Fibroblast of mammary gland (primary cell): ENCODE data around the gene MYF6.
"Not testable (repeated sequence)": the region's sequence is repeated elsewhere in the genome, so short reads cannot be mapped to it uniquely, and the experiment has no call there.

Experiments used
- DNase-seq: peaks from one replicate; pipeline ENCODE4 v3.0.0-alpha.2; 2010; ENCODE audit warnings: low read depth
- H3K4me3 ChIP-seq: 2 replicates; pipeline ENCODE4 v1.5.1; 2011; ENCODE audit warnings: low read depth, mild to moderate bottlenecking, low read length, moderate library complexity; ENCODE audit not compliant: control insufficient read depth
- CTCF ChIP-seq: conservative IDR thresholded peaks from 2 replicates; pipeline ENCODE4 v1.5.1; 2011; ENCODE audit warnings: low read depth, low read length, inconsistent platforms; ENCODE audit not compliant: control insufficient read depth, insufficient read depth

Gene MYF6

GRCh38 chr12:80707126-80707829 is at the start of gene MYF6:
Gene MYF6 (plus strand): TSS chr12:80707634. CDS start chr12:80707720, 86 bp downstream.
- TF ChIP-seq CTCF, result no peak
- H3K4me3 ChIP-seq, result no peak within 1 kb of the TSS
- DNase-seq, result no peak

GRCh38 chr12:80659512-80660063 is 47.8 kb upstream of the MYF6 start:
- no peak overlapping the region for H3K4me3 ChIP-seq
- TF ChIP-seq CTCF, result no peak
- peak; percentile 43 for DNase-seq

- TF ChIP-seq CTCF, result no peak
- no peak for DNase-seq
Measured at GRCh38 chr12:80662586-80662985, 44.8 kb upstream of the MYF6 start.

GRCh38 chr12:80670214-80670613 is 37.2 kb upstream of the MYF6 start:
- no peak for DNase-seq
- no peak overlapping the region for H3K4me3 ChIP-seq
- no peak for TF ChIP-seq CTCF

More at GRCh38 chr12:80662586-80662985, 44.8 kb upstream of the MYF6 start:
- H3K4me3 ChIP-seq, result no peak overlapping the region

- not testable (repeated sequence) for H3K4me3 ChIP-seq
- DNase-seq, result peak; percentile 55
- peak; percentile 11 for TF ChIP-seq CTCF
Measured at GRCh38 chr12:80676042-80676636, 31.3 kb upstream of the MYF6 start.

- DNase-seq, result no peak
- TF ChIP-seq CTCF, result no peak
Measured at GRCh38 chr12:80676856-80677255, 30.6 kb upstream of the MYF6 start.

More at GRCh38 chr12:80676856-80677255, 30.6 kb upstream of the MYF6 start:
- no peak overlapping the region for H3K4me3 ChIP-seq
